ENCODE data around the gene HMGN4.

HMGN4 gene

DNA sequence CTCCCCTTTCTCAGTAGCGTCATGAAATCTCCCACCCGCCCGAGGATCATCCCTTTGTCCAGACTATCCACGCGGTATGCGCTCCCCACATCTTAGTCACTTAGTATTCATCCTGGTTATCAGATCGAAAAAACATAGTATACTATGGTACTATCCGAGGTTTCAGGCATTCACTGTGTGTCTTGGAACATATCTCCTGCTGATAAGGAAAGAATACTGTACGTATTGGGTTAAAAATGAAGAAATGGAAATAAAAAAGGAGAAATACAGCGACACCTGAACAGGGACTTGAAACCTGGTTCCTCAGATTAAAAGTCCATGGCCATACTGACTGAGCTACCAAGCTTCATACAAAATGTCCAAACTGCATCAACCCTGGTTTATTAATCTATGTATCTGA, 14.0 kb downstream of the HMGN4 start:
- TF ChIP-seq GATA1 (IDR thresholded peaks at IDR 0.05; ENCODE audit: low read depth, low read length) (no peak), POLR2A (IDR thresholded peaks at IDR 0.05; ENCODE audit: low read length) (no peak)
- no peak for DNase-seq

DNA sequence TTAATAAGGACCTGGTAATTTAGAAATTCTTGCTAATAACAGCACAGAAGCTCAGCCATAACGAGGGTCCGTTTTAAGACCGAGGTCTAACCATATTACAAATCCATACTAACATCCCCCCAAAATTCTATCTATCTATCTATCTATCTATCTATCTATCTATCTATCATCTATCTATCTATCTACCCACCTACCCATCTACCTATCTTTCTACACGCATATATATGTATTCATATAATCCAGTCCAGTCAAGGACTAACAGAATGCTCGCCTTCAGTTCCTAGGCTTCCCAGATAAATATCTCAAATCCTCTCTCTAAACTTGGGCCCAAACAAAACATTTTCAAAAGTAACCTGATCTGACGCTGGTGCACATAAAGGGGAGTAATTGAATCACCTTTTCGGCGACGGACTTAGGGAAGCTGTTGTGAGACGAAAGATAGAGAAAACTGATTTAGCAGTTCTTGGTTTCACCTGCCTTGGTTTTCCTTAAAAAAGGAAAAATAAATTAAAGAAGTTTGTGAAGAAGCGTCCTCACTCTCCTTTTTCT, 14.5 kb downstream of the HMGN4 start:
- no peak for TF ChIP-seq GATA1 (IDR thresholded peaks at IDR 0.05; ENCODE audit: low read depth, low read length)
- TF ChIP-seq POLR2A (IDR thresholded peaks at IDR 0.05; ENCODE audit: low read length), result no peak
- no peak for DNase-seq

DNA sequence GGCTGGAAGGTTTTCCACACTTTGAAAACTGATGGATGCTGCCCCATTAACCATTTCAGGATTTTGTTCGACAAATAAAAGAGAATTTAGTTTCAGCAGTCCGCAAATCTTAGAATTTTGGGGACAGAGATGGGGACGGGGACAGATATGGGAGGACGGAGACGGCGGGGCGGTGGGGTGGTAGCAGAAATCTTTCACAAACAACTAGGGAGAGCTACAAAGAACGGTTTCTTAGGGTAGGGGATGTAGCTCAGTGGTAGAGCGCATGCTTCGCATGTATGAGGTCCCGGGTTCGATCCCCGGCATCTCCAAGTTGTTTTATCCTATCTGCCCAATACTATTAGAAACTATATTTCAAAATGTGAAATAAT, 15.1 kb downstream of the HMGN4 start:
- TF ChIP-seq GATA1 (IDR thresholded peaks at IDR 0.05; ENCODE audit: low read depth, low read length), result no peak
- no peak for TF ChIP-seq POLR2A (IDR thresholded peaks at IDR 0.05; ENCODE audit: low read length)
- peak; percentile 86 to 92 for DNase-seq

DNA sequence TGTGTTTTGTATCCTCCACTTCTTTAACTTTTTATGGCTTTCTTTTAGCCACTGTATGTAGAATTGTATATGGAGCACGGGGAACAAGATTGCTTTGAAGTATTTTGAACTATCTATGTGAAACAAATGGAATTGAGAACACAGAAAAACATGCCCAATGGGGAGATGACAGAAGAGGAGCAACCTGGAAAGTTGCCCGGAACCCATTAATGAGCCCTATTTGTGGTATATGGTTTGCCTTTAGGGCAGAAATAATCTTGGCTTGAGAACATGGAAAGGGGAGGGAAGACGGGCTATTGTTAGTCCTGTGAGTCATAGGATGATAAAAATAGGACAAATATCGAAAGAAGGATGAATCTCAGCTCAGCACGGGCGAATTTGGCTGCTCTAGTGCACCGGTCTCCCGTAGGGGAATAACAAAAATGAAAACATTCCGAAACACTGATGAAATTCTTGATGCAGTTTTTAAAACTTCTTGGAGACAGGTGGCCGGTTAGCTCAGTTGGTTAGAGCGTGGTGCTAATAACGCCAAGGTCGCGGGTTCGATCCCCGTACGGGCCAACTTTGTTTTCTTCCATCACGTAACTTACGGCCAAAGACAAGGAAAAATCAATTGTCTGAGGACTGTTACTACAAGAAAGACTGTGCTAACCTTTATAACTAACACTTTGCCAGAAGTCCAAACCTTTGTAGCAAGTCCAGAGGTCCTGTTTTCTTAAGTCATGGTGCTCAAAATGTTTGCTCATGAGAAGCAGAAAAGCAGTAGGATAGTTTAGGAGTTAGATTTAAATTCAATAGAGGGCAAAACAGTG, 15.7 kb downstream of the HMGN4 start:
- no peak for TF ChIP-seq POLR2A (IDR thresholded peaks at IDR 0.05; ENCODE audit: low read length)
- no peak for TF ChIP-seq GATA1 (IDR thresholded peaks at IDR 0.05; ENCODE audit: low read depth, low read length)
- peak; percentile 90 to 94 for DNase-seq

DNA sequence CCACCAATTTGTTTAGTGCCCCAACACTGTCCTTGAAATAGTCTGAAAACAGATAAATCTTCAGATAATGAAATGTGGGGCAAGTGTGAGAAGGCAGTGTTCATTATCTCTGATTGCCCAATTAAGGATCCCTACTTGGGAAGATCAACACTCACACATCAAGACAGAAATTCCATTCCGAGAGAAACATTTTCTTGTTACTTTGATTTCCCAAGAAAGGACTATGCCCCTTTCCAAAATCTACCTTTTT, 16.2 kb downstream of the HMGN4 start:
- DNase-seq, result no peak
- TF ChIP-seq GATA1 (IDR thresholded peaks at IDR 0.05; ENCODE audit: low read depth, low read length) (no peak), POLR2A (IDR thresholded peaks at IDR 0.05; ENCODE audit: low read length) (no peak)

DNA sequence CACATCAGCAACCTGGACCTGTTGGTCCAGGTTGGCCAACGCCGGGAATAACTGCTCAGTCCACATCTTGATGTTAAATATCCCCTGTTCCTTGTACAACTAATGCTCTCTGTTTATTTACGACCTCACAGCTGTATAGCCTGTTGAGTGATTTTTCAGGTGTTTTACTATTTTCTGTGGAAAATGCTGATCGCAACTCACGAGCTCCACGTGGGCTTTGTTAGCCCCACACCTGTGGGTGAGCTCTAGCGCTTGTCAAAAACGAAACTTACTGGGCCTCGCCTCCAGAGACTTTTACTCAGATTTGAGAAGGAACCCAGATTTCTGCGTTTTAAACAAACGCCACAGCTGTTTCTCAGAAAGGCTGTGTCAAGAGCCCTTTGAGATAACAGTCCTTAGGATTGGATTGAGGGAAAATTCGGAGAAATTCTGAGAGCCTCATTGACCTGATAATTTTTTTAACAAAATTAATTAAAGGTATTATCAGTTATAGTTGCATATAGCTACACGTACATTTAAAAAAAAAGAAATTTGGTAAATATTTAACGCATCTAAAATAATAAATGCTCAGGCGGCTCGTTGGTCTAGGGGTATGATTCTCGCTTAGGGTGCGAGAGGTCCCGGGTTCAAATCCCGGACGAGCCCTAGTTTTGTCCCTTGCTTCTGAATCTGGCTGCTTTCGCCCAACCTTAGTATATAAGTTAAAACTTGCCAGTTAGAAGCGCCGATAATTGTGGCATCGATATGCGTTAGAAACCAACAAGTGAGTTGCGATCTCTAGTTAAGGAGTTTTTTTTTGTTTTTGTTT, 16.7 kb downstream of the HMGN4 start:
- peak; percentile 80 to 85 for DNase-seq
- TF ChIP-seq GATA1 (IDR thresholded peaks at IDR 0.05; ENCODE audit: low read depth, low read length) (no peak), POLR2A (IDR thresholded peaks at IDR 0.05; ENCODE audit: low read length) (peak; percentile 15)

DNA sequence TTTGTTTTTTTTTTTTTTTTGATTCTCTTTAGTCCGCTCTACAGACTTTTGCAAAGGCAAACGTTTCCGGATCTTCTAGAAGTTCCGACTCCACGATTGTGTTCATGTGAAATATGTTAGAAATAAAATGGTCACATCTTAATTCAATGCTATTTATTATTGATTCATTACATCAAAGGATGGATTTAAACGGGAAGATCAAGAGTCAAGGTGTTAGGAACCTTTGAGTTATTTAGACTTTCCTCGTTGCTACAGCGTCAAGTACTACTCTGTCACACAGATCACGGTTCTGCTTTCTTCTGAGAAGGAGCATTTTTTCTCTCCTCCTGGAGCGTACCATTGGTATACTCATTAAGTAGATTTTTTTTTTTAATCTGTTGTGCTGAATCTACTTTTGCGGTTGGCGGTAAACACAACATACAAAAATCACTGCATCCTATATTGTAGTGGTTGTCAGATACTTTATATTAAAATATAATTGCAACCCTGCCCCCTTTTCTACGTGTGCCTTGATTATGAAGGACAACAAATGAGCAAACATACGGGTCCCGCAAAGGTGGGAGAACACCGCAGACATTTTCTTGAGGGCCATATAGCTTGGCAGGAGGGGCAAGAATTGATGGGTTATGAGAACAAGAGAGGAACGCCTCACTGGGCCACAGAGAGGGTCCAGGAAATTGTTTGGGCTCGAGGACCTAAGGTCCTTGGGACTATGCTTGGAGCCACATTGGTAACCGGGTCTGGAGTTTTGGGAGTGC, 17.5 kb downstream of the HMGN4 start:
- TF ChIP-seq GATA1 (IDR thresholded peaks at IDR 0.05; ENCODE audit: low read depth, low read length) (no peak), POLR2A (IDR thresholded peaks at IDR 0.05; ENCODE audit: low read length) (no peak)
- DNase-seq, result peak; percentile 41 to 58

DNA sequence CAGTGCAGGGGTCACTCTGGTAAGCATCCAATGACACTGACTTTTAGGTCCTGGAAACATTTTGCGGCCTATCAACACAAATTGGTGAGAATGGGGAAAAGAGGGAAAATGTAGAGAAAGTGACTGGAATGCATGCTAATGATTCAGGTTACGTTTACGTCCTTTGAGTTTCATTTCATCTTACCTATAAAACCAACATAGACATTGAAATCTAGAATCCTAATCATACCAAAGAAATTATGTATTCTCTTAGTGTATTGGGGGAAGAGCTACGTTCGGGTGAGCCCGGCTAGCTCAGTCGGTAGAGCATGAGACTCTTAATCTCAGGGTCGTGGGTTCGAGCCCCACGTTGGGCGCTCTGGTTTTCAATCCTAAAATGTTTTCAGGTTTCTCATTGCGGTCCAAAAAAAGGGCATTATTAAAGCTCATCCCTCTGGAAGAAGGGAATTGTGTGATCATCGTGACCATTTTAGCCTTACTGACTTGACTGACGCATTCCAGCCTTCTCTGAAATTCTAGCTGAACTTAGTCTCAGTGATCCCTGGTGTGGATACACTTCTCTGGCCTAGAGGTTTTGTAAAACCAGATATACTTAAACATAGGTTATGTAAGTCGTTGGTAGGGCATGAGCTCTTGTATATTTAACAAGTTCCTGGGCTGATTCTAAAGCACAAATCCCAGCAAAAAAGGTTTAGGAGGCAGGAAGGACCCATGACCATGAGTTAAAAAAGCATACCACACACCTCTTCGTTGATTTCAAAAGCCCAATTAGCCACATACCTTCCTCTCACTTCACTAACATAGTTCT, 18.3 kb downstream of the HMGN4 start:
- TF ChIP-seq GATA1 (IDR thresholded peaks at IDR 0.05; ENCODE audit: low read depth, low read length), result no peak
- no peak for TF ChIP-seq POLR2A (IDR thresholded peaks at IDR 0.05; ENCODE audit: low read length)
- peak; percentile 81 to 85 for DNase-seq

DNA sequence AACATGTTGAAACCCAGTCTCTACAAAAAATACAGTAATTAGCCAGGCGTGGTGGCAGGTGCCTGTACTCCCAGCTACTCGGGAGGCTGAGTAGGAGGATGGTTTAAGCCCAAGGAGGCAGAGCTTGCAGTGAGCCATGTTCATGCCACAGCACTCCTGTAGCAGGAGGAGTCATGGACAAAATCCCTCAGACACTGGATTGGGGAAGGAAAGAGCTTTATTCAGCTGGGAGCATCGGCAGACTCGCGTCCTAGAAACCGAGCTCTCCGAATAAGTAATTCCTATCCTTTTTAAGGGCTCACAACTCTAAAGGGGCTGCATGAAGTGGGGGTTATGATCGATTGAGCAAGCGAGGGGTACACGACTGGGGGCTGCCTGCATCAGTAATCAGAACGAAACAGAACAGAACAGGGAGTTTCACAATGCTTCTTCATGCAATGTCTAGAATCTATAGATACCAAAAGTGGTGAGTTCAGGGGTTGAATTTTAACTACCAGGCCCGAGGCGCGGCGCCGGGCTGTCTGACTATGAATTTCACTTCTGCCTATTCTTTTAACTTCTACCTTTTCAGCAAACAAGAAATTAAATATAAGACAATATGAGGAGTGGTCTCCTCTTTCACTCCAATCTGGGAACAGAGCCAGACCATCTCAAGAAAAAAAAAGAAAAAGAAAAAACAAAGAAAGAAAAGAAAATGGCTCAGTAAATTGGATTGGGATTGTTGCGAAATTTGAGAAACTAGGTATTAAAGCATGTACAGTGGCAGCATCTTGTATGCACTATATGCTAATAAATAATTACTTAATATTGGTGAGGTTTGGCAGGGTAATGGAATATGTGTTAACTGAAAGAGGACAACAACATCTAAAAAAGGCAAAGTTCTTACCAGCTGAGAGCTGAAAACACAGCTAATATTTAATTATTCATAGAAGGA, 23.6 kb downstream of the HMGN4 start:
- DNase-seq, result no peak
- TF ChIP-seq GATA1 (IDR thresholded peaks at IDR 0.05; ENCODE audit: low read depth, low read length) (no peak), POLR2A (IDR thresholded peaks at IDR 0.05; ENCODE audit: low read length) (no peak)

DNA sequence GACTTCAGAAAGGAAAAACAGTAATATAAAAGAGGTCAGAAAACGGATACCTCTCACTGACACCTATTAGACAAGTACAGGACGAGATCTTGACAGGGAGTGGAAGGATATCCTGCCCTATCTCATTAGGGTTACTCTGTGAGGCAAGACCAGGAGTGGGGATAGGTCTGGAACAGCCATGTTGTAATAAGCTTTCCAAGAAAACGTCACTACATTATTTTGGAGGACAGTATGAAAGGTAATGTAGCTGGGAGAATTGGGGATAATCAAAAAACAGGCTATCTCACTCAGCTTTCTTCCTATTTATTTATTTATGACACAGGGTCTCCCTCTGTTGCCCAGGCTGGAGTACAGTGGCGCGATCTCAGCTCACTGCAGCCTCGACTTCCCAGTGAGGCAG, 25.3 kb downstream of the HMGN4 start:
- no peak for TF ChIP-seq POLR2A (IDR thresholded peaks at IDR 0.05; ENCODE audit: low read length)
- no peak for TF ChIP-seq GATA1 (IDR thresholded peaks at IDR 0.05; ENCODE audit: low read depth, low read length)
- DNase-seq, result no peak

DNA sequence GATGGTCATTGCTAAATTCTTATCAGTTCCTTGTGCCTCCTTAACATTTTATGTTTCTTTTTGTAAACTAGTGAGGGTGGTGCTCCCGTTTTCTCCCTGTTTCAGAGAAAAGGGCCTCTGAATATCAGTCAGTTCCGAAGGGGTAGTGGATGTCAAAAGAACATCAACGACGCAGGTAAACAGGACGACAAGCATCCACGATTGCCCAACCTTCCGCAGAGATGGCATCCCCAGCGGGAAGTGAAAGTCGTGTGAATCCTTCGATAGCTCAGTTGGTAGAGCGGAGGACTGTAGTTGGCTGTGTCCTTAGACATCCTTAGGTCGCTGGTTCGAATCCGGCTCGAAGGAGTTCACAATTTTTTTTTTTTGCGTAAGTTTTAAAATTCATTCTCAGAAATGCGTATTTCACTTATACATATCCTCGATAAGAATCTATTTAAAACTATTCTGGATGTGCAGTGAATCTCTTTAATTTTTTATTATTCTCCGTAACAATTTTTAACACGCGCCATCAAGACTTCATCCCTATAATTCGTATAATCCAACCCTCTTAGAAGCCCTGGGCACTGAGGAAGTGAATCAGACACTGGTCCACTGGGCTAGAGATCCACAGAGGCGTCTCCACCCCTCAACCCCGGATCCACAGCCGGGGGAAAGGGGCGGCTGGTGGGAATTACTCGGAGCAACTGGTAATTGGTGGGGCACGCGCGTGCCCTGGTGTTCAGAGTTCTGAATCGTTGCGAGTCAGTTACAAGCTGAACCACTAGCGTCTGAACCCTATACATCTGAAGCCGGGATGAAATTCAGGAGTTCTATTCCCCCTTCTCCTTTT, 30.7 kb downstream of the HMGN4 start:
- DNase-seq, result peak; percentile 94 to 98
- TF ChIP-seq POLR2A (IDR thresholded peaks at IDR 0.05; ENCODE audit: low read length) (no peak), GATA1 (IDR thresholded peaks at IDR 0.05; ENCODE audit: low read depth, low read length) (no peak)

DNA sequence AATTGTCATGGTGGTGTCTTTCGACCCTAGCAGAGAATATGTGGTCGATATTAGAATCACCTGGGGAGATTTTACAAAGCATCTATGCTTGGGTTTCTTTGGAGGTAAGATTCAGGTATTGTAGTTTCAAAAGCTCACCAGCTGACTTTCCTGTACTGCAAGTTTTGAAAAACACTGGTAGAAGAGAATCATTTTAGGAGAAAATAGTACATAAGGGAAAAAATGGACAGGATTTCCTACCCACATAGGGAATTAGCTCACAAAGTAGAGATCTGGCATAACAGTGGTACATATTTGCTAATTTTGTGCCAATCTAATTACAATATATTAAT, 31.2 kb downstream of the HMGN4 start:
- no peak for DNase-seq
- TF ChIP-seq POLR2A (IDR thresholded peaks at IDR 0.05; ENCODE audit: low read length) (no peak), GATA1 (IDR thresholded peaks at IDR 0.05; ENCODE audit: low read depth, low read length) (no peak)
